Nephron (organoid): ENCODE data around the gene STOML3.
"Not testable (repeated sequence)": the region's sequence is repeated elsewhere in the genome, so short reads cannot be mapped to it uniquely, and the experiment has no call there.

Experiments
- H3K27ac Mint-ChIP-seq, 3 experiments: 2 replicates each; pipeline ENCODE4 v1.8.0; 2020; ENCODE audit warnings: mixed read lengths in 3 of 3, mild to moderate bottlenecking in 2 of 3, moderate library complexity in 1 of 3
- H3K27me3 Mint-ChIP-seq: 2 replicates; pipeline ENCODE4 v1.8.0; 2021; ENCODE audit warnings: low read depth, mild to moderate bottlenecking, moderate library complexity, mixed read lengths
- H3K36me3 Mint-ChIP-seq: 2 replicates; pipeline ENCODE4 v1.8.0; 2020; ENCODE audit warnings: low read depth, mixed read lengths
- H3K4me1 Mint-ChIP-seq: 2 replicates; pipeline ENCODE4 v1.8.0; 2020; ENCODE audit warnings: mixed read lengths
- H3K4me3 Mint-ChIP-seq, 3 experiments: 2 replicates each; pipeline ENCODE4 v1.8.0; 2020; ENCODE audit warnings: mild to moderate bottlenecking in 3 of 3, mixed read lengths in 3 of 3, moderate library complexity in 2 of 3
- H3K9me3 Mint-ChIP-seq: 2 replicates; pipeline ENCODE4 v1.8.0; 2020; ENCODE audit warnings: mixed read lengths
- CTCF ChIP-seq, 3 experiments: fragments of 200-600 bp; sonication (generic); IDR thresholded peaks; one replicate each; pipeline ENCODE4 v1.5.0; 2021; ENCODE audit warnings: antibody characterized with exemption in 3 of 3; ENCODE audit not compliant: unreplicated experiment in 3 of 3

STOML3 gene

DNA sequence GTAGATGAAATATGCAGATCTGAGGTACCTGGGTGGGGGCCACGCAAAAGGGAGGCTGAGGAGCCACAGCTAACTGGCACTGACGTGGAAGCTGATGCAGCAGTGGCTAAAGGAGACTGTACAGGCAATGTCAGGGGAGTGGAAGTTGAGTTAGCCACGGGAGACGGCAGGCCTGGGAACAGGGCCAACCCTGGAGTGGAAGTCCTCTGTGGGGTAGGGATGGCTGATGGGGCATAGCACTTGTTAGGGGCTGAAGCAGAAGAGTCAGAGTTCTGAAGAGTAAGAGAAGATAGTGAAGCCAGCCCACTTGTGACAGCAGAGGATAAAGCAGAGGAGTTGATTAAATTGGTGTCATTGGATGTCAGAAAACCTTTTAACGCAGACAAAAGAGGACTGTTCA lies 22.8 kb upstream of the STOML3 start:
- Mint-ChIP-seq H3K27me3 (no peaks in the 10 kb centered on the region), H3K4me3 (no peak overlapping the region), H3K36me3 (peaks cover 72% of the 10 kb centered on the region), H3K27ac (no peak overlapping the region), H3K9me3 (no peaks in the 10 kb centered on the region), H3K4me1 (no peaks in the 10 kb centered on the region)
- TF ChIP-seq CTCF (IDR thresholded peaks at IDR 0.05; ENCODE audit: unreplicated experiment in 3 of 3): no peak

DNA sequence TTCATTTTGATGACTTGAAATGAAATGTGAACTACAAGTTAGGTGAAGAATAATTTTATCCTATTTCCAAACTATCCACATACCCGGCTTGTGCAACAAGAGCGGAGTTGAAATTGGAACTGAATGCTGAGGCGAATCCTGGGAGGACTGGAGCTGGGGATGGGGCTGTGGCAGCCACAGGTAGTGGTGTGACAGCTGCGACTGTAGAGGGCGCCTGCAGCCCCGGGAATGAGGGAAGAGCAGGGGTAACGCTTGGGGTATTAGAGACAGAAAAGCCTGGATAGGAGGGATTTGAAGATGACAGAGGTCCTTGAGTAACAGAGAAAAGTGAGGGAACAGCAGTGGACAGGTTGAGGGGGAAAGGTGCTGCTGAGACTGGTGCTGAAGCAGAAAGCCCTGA lies 22.0 kb upstream of the STOML3 start:
- peak overlapping the region in 1 of 3 experiments; percentile 3 for H3K27ac Mint-ChIP-seq
- no peak overlapping the region for H3K4me3 Mint-ChIP-seq
- peaks cover 73% of the 10 kb centered on the region for H3K36me3 Mint-ChIP-seq
- no peaks in the 10 kb centered on the region for H3K27me3 Mint-ChIP-seq
- TF ChIP-seq CTCF (IDR thresholded peaks at IDR 0.05; ENCODE audit: unreplicated experiment in 3 of 3): no peak
- H3K9me3 Mint-ChIP-seq: no peaks in the 10 kb centered on the region
- H3K4me1 Mint-ChIP-seq: no peaks in the 10 kb centered on the region

DNA sequence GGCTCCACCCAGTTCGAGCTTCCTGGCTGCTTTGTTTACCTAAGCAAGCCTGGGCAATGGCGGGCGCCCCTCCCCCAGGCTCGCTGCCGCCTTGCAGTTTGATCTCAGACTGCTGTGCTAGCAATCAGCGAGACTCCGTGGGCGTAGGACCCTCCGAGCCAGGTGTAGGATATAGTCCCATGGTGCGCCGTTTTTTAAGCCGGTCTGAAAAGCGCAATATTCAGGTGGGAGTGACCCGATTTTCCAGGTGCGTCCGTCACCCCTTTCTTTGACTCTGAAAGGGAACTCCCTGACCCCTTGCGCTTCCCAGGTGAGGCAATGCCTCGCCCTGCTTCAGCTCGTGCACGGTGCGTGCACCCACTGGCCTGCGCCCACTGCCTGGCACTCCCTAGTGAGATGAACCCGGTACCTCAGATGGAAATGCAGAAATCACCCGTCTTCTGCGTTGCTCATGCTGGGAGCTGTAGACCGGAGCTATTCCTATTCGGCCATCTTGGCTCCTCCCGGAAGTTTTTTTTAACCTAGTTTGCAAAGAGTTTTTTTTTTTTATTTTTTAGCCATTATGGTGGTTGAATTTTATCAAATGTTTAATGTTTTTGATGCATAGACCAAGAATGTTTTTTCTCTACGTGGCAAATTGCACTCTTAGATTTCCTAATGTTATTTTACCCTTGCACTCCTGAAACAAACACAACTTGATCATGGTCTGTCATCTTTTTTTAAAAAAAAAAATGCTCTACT lies 15.9 kb upstream of the STOML3 start:
- H3K4me3 Mint-ChIP-seq: peak overlapping the region in 2 of 3 experiments; percentile 54 to 56
- not testable (repeated sequence) for H3K27me3 Mint-ChIP-seq

GRCh38 chr13:38998739-38999138 lies 8.1 kb upstream of the STOML3 start:
- H3K36me3 Mint-ChIP-seq: no peaks in the 10 kb centered on the region
- H3K4me3 Mint-ChIP-seq: no peak overlapping the region
- H3K27ac Mint-ChIP-seq: no peak overlapping the region
- H3K4me1 Mint-ChIP-seq: no peaks in the 10 kb centered on the region
- peaks cover 4% of the 10 kb centered on the region for H3K9me3 Mint-ChIP-seq
- H3K27me3 Mint-ChIP-seq: no peaks in the 10 kb centered on the region
- TF ChIP-seq CTCF (IDR thresholded peaks at IDR 0.05; ENCODE audit: unreplicated experiment in 3 of 3): no peak

More for the DNA sequence above, 15.9 kb upstream of the STOML3 start:
- not testable (repeated sequence) for H3K4me1 Mint-ChIP-seq, H3K27ac Mint-ChIP-seq, H3K9me3 Mint-ChIP-seq
- peaks cover 42% of the 10 kb centered on the region for H3K36me3 Mint-ChIP-seq

DNA sequence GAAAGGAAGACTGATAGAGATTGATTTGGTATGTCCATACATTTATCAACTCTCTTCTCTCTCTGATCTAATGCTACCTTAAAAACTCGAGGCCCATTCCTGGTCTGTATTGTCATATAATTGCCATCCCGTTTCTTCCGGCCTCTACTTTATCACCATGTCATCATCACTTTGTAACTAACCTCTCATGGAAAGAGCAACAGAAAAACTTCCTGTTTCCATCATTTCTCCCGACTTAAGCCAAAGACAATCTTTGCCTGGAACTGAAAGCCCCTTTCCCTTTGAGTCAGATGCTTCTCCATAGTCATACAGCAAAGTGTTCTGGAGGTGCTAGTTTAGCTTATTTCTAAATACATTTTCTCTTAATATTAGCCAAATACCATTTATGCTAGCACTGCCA lies 2.8 kb upstream of the STOML3 start:
- H3K4me3 Mint-ChIP-seq: no peak overlapping the region
- no peaks in the 10 kb centered on the region for H3K9me3 Mint-ChIP-seq
- no peaks in the 10 kb centered on the region for H3K36me3 Mint-ChIP-seq
- no peaks in the 10 kb centered on the region for H3K4me1 Mint-ChIP-seq
- H3K27ac Mint-ChIP-seq: no peak overlapping the region
- no peaks in the 10 kb centered on the region for H3K27me3 Mint-ChIP-seq
- TF ChIP-seq CTCF (IDR thresholded peaks at IDR 0.05; ENCODE audit: unreplicated experiment in 3 of 3): no peak

- H3K4me3 Mint-ChIP-seq: no peak overlapping the region
- TF ChIP-seq CTCF (IDR thresholded peaks at IDR 0.05; ENCODE audit: unreplicated experiment in 3 of 3): no peak
- H3K27me3 Mint-ChIP-seq: no peaks in the 10 kb centered on the region
- H3K9me3 Mint-ChIP-seq: peaks cover 12% of the 10 kb centered on the region
- peaks cover 28% of the 10 kb centered on the region for H3K4me1 Mint-ChIP-seq
- H3K36me3 Mint-ChIP-seq: no peaks in the 10 kb centered on the region
- peak overlapping the region; percentile 49 to 83 (median 72) for H3K27ac Mint-ChIP-seq
Measured at GRCh38 chr13:38981096-38981495, 9.5 kb downstream of the STOML3 start.
